ENCODE data around the gene CCDC201.

GRCh38 chr7:45888993-45889366 is 16.1 kb upstream of the CCDC201 start:
- TF ChIP-seq CTCF (IDR thresholded peaks at IDR 0.05): no peak
- no peak for TF ChIP-seq POLR2A (IDR thresholded peaks at IDR 0.05)
